ENCODE measurements around the gene SYNGR4.

The SYNGR4 gene

GRCh38 chr19:48372904-48373303, 8.7 kb downstream of the SYNGR4 start:
- TF ChIP-seq GATA2 (IDR thresholded peaks at IDR 0.05; ENCODE audit: low read depth, low read length) = no peak
- no peak for TF ChIP-seq GATA3 (IDR thresholded peaks at IDR 0.05; ENCODE audit: low read depth, low read length)

- no peak for TF ChIP-seq GATA2 (IDR thresholded peaks at IDR 0.05; ENCODE audit: low read depth, low read length)
- TF ChIP-seq GATA3 (IDR thresholded peaks at IDR 0.05; ENCODE audit: low read depth, low read length) = no peak
Observed at GRCh38 chr19:48373567-48373966, 9.4 kb downstream of the SYNGR4 start.

GRCh38 chr19:48378194-48378570, 14.0 kb downstream of the SYNGR4 start:
- TF ChIP-seq GATA3 (IDR thresholded peaks at IDR 0.05; ENCODE audit: low read depth, low read length) (no peak), GATA2 (IDR thresholded peaks at IDR 0.05; ENCODE audit: low read depth, low read length) (no peak)

DNA sequence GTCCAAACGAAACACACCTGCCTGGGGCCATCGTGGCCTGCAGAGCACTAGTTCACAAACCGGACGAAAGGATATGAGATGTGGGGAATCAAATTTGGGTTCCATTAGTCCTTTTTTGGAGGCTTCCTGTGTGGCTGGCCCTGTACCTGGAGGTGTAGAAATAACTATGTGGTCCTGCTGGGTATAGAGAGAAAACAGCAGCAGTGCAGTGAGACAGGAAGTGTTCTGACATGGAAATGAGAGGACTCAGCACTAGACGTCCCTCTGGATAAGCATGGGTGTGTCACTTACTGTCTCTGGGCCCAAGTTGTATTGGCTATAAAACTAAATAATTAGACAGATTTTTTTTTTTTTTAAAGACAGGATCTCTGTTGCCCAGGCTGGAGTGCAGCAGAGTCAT, 14.9 kb downstream of the SYNGR4 start:
- no peak for TF ChIP-seq GATA2 (IDR thresholded peaks at IDR 0.05; ENCODE audit: low read depth, low read length)

DNA sequence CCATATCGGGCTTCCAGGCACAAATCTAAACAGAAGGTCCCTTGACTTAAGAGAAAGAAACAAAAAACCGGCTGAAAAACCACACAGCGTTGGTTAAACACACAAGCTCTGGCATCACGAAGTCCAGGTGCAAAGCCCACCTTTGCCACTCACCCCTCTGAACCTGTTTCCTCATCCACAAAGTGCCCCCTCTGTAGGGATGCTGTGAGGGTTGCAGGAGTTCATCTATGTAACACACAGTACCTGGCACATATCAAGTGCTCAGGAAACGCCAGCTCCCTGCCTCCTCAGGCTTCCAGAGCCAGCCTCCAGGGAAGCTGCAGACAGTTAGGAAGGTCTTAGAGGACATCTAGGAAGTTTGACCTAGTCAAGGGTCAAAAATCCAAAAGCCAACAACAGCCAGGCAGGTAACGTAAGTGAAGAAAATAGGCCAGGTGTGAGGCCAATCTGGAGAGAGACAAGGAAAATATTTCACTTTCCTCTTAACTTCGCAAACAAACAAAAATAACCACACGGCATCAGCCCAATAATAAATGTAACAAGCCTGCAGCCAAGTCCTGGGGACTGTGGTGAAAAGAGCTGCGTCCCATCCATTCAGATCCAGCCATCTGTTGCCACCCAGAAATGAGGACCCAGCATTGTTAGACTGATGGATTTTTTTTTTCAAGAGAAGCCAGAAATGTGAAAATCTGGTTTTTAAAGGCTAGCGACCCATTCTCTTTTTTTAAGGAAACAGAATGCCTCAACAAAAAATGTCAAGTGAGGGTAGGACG, 17.2 kb downstream of the SYNGR4 start:
- no peak for TF ChIP-seq GATA2 (IDR thresholded peaks at IDR 0.05; ENCODE audit: low read depth, low read length)
- no peak for TF ChIP-seq GATA3 (IDR thresholded peaks at IDR 0.05; ENCODE audit: low read depth, low read length)

GRCh38 chr19:48382286-48382685, 18.1 kb downstream of the SYNGR4 start:
- TF ChIP-seq GATA3 (IDR thresholded peaks at IDR 0.05; ENCODE audit: low read depth, low read length) (no peak), GATA2 (IDR thresholded peaks at IDR 0.05; ENCODE audit: low read depth, low read length) (no peak)

- TF ChIP-seq GATA2 (IDR thresholded peaks at IDR 0.05; ENCODE audit: low read depth, low read length) (no peak), GATA3 (IDR thresholded peaks at IDR 0.05; ENCODE audit: low read depth, low read length) (no peak)
Observed at GRCh38 chr19:48385461-48386087, 21.4 kb downstream of the SYNGR4 start.

DNA sequence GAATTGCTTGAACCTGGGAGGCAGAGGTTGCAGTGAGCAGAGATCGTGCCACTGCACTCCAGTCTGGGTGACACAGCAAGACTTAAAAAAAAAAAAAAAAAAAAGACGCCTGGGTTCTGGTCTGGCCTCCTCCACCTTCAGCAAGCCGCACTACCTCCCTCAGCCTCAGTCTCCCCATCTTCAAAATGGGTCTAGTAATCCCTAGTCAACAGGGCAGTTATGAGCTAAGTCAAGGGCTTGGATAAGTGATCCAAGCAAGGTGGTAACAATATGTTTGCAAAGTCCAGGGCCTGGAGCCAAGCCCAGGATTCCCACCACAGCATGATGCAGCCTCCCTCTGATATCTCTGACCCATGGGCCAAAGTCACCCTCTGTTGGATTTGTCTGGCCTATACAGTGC, 22.8 kb downstream of the SYNGR4 start:
- TF ChIP-seq GATA3 (IDR thresholded peaks at IDR 0.05; ENCODE audit: low read depth, low read length) (no peak), GATA2 (IDR thresholded peaks at IDR 0.05; ENCODE audit: low read depth, low read length) (no peak)

- TF ChIP-seq GATA3 (IDR thresholded peaks at IDR 0.05; ENCODE audit: low read depth, low read length) (no peak), GATA2 (IDR thresholded peaks at IDR 0.05; ENCODE audit: low read depth, low read length) (no peak)
Observed at GRCh38 chr19:48390188-48391099, 26.3 kb downstream of the SYNGR4 start.

DNA sequence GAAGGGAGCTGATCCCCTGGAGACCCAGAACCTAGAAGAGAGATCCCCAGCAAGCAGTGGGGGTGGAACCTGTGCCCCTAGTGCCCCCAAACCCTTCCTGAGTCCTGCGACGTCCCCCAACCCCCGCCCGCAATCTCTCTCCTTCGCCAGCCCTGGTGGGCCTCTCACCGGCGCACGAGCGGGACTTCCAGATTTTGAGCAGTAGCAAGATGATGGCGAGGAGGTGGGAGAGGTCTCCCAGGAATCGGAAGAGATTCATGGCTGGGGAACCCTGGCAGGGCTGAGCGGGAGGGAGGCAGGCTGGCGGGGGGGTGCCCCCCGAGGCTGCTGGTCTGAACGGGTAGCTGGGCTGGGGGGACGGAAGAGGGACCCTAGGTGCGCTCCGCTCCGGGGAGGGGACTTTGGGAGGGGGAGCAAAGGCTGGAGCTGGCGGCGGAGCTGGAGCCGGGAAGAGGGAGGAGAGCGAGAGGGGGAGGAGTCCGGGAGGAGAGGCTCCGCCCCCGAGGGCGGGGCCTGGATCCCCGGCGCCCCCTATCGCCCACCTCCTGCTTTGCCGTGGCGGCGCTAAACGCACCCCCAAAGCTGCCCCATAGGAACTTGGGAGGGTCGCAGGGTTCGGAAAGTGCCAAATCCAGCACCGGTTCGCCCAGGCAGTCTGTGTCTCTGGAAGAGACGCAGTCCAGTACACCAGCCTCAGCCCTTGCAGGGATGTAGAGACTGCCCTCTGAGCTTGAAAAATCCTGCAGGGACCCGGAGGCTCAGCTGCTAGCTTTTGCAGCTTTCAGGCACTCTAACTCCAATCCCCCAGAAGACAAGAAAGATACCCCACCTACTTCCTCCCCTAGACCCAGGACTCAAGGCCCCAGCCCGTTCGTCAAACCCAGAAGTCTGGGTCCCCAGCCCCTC, 27.2 kb downstream of the SYNGR4 start, which contains the start of gene KDELR1:
TSS of gene KDELR1 (minus strand) at position 452 of the 906 bp plus-strand sequence. CDS start at position 259, 193 bp downstream.
- TF ChIP-seq GATA3 (IDR thresholded peaks at IDR 0.05; ENCODE audit: low read depth, low read length) = no peak
- TF ChIP-seq GATA2 (IDR thresholded peaks at IDR 0.05; ENCODE audit: low read depth, low read length) = no peak

DNA sequence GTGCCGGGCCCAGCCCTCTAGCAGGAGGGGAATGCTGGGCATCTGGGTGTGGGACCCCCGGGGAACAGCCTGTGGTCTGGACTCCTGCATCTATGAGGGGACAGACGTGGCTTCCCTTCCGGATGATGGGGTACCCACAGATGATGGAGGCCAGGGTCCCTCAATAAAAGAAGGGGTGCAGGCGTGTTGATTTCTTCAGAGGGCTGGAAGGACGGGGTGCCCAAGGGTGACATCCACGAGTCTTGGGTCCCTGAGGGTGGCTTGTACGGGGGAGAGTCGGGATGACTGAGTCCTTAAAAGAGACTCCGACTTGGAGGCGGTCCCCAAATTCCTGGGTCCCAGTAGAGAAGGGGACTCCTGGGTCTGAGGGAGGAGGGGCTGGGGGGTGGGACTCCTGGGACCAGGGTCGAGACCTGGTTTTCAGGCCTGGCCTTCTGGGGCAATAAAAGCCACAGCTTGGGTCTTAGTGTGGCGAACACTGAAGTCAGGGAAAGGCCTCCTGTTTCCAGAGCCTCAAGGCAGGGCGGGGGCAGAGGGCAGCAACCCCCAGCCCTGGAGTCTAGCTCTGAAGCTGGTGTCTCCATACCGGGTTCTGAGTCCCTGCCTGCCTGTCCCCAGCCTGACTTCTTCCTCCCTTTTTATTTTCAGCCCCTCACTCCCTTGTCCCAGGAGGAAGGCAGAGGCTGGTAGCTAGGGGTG, 28.8 kb downstream of the SYNGR4 start:
- no peak for TF ChIP-seq GATA3 (IDR thresholded peaks at IDR 0.05; ENCODE audit: low read depth, low read length)
- TF ChIP-seq GATA2 (IDR thresholded peaks at IDR 0.05; ENCODE audit: low read depth, low read length) = no peak

DNA sequence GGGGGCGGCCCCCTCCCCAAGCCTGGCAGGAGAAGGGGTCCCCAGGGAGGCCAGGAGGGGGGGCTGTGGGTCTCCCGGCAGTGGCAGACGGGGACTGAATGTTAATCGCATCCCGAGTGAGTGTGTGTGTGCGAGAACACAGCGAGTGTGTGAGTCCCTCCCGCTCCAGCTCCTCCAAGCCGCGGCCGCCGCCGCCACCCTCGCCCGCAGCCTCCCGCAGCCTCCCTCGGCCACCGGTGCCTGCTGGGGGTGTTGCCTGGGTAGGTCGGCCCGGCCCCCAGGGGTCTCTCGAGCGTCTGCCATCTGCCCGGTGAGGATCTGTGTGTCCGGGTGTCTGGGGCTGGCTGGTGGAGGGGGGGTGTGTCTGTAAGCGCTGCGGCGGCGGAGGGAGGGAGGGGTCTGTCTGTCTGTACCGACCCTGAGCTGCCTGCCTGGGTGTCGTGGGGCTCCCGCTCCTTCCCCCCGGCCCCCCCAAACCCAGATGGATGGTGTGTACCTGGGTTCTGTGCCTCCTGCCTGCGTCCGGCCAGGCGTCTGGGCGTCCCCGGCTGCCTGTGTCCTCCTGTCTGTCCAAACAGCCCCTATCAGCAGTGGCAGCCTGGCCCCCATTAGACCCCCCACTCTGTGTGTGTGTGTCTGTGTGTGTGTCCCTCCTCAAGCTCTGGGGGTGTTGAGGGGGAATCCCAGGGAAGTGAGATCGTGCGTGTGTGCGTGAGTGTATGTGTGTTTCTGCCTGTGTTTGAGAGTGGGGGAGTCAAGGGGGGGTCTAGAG, 29.6 kb downstream of the SYNGR4 start, which contains the start of gene GRIN2D:
TSS of gene GRIN2D (plus strand) at position 110 of the 772 bp plus-strand sequence. CDS start 4,725 bp downstream, outside the sequence.
- TF ChIP-seq GATA2 (IDR thresholded peaks at IDR 0.05; ENCODE audit: low read depth, low read length) (no peak), GATA3 (IDR thresholded peaks at IDR 0.05; ENCODE audit: low read depth, low read length) (no peak)

Data from SH-SY5Y (cell line).